WTC11 (cell line): Measurements from ENCODE around the gene ARMC9. TPM values are rescaled to one million over a fixed set of nuclear protein-coding genes. Genes with fewer than 3 reads are reported as not detected.

Source experiments
- CREM ChIP-seq: sonication (generic); formaldehyde crosslinking; IDR thresholded peaks from 2 replicates; pipeline ENCODE4 v1.8.1; 2022; ENCODE audit warnings: mild to moderate bottlenecking, missing genetic modification reagents, moderate library complexity
- EMX1 ChIP-seq: fragments of 250-450 bp; sonication (Bioruptor Pico); IDR thresholded peaks from 2 replicates; pipeline ENCODE4 v1.8.0; 2021; ENCODE audit warnings: mild to moderate bottlenecking
- GRHL2 ChIP-seq: fragments of 250-450 bp; sonication (Bioruptor Pico); IDR thresholded peaks from 2 replicates; pipeline ENCODE4 v1.8.0; 2022; ENCODE audit warnings: mild to moderate bottlenecking, moderate library complexity; ENCODE audit not compliant: insufficient replicate concordance, severe bottlenecking
- JUN ChIP-seq: sonication (generic); formaldehyde crosslinking; IDR thresholded peaks from 2 replicates; pipeline ENCODE4 v1.8.0; 2023; ENCODE audit warnings: mild to moderate bottlenecking, missing genetic modification reagents
- MYBL2 ChIP-seq: sonication (generic); formaldehyde crosslinking; IDR thresholded peaks from 2 replicates; pipeline ENCODE4 v1.8.1; 2023; ENCODE audit warnings: mild to moderate bottlenecking, moderate library complexity, missing genetic modification reagents
- NFATC4 ChIP-seq: fragments of 250-450 bp; sonication (Bioruptor Pico); IDR thresholded peaks from 2 replicates; pipeline ENCODE4 v1.9.0; 2021; ENCODE audit warnings: mild to moderate bottlenecking
- NFE2L1 ChIP-seq: sonication (generic); formaldehyde crosslinking; IDR thresholded peaks from 2 replicates; pipeline ENCODE4 v1.8.1; 2023; ENCODE audit warnings: missing genetic modification reagents
- NFYB ChIP-seq: sonication (generic); formaldehyde crosslinking; conservative IDR thresholded peaks from 2 replicates; pipeline ENCODE4 v1.8.0; 2022; ENCODE audit warnings: low read depth, missing genetic modification reagents
- PRRX2 ChIP-seq: fragments of 250-450 bp; sonication (Bioruptor Pico); IDR thresholded peaks from 2 replicates; pipeline ENCODE4 v1.8.0; 2021; ENCODE audit warnings: mild to moderate bottlenecking
- TEAD1 ChIP-seq: sonication (generic); formaldehyde crosslinking; IDR thresholded peaks from 2 replicates; pipeline ENCODE4 v1.8.0; 2022; ENCODE audit warnings: mild to moderate bottlenecking, missing genetic modification reagents
- TEAD4 ChIP-seq: sonication (generic); formaldehyde crosslinking; IDR thresholded peaks from 2 replicates; pipeline ENCODE4 v1.8.0; 2022; ENCODE audit warnings: mild to moderate bottlenecking, missing genetic modification reagents
- ZNF219 ChIP-seq: sonication (generic); formaldehyde crosslinking; IDR thresholded peaks from 2 replicates; pipeline ENCODE4 v1.8.0; 2023; ENCODE audit warnings: missing genetic modification reagents, mild to moderate bottlenecking, borderline replicate concordance
- ZNF423 ChIP-seq: fragments of 250-450 bp; sonication (Bioruptor Pico); IDR thresholded peaks from 2 replicates; pipeline ENCODE4 v2.1.2; 2022; ENCODE audit warnings: mild to moderate bottlenecking, moderate library complexity
- total RNA-seq: library from RNA; stranded (reverse); gene quantifications from 3 replicates; pipeline ENCODE4 v1.2.3, GENCODE V29; 2021
- TF ChIP-seq, protein P1 (sequence below): sonication (generic); formaldehyde crosslinking; IDR thresholded peaks from 2 replicates; pipeline ENCODE4 v1.8.0; 2022; ENCODE audit warnings: missing genetic modification reagents
- TF ChIP-seq, protein P2 (sequence below): sonication (generic); formaldehyde crosslinking; IDR thresholded peaks from 2 replicates; pipeline ENCODE4 v1.8.0; 2023; ENCODE audit warnings: missing genetic modification reagents
- TF ChIP-seq, protein P3 (sequence below): sonication (generic); formaldehyde crosslinking; IDR thresholded peaks from 2 replicates; pipeline ENCODE4 v1.8.1; 2022; ENCODE audit warnings: mild to moderate bottlenecking, moderate library complexity, missing genetic modification reagents
- TF ChIP-seq, protein P4 (sequence below): sonication (generic); formaldehyde crosslinking; IDR thresholded peaks from 2 replicates; pipeline ENCODE4 v1.8.0; 2023; ENCODE audit warnings: missing genetic modification reagents, mild to moderate bottlenecking, borderline replicate concordance
- TF ChIP-seq, protein P5 (sequence below): fragments of 250-450 bp; sonication (Bioruptor Pico); IDR thresholded peaks from 2 replicates; pipeline ENCODE4 v1.9.0; 2021; ENCODE audit warnings: mild to moderate bottlenecking
- TF ChIP-seq, protein P6 (sequence below): sonication (generic); formaldehyde crosslinking; IDR thresholded peaks from 2 replicates; pipeline ENCODE4 v1.8.1; 2022; ENCODE audit warnings: missing genetic modification reagents, borderline replicate concordance
- TF ChIP-seq, protein P7 (sequence below): fragments of 250-450 bp; sonication (Bioruptor Pico); IDR thresholded peaks from 2 replicates; pipeline ENCODE4 v1.9.0; 2021; ENCODE audit warnings: mild to moderate bottlenecking
- TF ChIP-seq, protein P8 (sequence below): sonication (generic); formaldehyde crosslinking; IDR thresholded peaks from 2 replicates; pipeline ENCODE4 v1.8.1; 2023; ENCODE audit warnings: mild to moderate bottlenecking, moderate library complexity, missing genetic modification reagents

Gene ARMC9
- total RNA-seq, 1 experiment from 2014 or later: 34.9 TPM

DNA sequence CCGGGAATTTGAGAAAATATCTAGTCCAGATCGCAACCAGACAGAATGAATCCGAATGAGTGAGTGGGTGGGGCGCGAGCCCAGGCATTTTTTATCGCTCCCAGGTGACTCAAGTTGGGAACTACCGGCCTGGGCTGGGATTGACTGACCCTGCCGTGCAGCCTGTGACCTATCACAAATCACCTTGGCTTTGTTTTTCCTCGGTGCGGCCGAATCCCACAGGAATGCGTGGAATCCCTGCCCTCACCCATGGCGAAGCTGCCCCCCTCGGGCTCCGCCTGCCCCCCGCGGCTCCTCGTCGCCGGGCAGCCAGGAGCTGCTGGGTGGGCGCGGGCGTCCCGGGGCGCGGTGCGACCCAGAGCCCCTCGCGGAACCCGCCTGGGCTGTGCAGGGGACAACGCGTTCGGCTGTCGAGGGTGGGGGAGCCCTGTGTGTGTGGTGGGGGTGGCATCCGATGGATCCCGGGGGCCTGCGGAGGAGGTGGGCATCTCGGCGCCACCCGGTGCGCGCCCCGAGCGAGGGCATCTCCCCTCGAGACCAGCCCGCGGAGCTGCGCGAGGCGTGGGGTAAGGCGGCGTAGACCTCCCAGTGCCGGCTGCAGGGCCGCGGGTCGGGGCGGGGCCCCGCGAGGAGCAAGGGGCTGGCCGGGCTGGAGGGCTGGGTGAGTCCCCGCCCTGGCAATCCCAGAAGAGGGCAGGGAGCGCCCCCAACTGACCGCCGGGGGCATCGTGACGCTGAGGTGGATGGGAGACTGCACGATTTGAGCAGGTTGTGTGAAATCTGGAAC lies 213.6 kb downstream of the ARMC9 start (continued):
- TF ChIP-seq, protein P1, sequence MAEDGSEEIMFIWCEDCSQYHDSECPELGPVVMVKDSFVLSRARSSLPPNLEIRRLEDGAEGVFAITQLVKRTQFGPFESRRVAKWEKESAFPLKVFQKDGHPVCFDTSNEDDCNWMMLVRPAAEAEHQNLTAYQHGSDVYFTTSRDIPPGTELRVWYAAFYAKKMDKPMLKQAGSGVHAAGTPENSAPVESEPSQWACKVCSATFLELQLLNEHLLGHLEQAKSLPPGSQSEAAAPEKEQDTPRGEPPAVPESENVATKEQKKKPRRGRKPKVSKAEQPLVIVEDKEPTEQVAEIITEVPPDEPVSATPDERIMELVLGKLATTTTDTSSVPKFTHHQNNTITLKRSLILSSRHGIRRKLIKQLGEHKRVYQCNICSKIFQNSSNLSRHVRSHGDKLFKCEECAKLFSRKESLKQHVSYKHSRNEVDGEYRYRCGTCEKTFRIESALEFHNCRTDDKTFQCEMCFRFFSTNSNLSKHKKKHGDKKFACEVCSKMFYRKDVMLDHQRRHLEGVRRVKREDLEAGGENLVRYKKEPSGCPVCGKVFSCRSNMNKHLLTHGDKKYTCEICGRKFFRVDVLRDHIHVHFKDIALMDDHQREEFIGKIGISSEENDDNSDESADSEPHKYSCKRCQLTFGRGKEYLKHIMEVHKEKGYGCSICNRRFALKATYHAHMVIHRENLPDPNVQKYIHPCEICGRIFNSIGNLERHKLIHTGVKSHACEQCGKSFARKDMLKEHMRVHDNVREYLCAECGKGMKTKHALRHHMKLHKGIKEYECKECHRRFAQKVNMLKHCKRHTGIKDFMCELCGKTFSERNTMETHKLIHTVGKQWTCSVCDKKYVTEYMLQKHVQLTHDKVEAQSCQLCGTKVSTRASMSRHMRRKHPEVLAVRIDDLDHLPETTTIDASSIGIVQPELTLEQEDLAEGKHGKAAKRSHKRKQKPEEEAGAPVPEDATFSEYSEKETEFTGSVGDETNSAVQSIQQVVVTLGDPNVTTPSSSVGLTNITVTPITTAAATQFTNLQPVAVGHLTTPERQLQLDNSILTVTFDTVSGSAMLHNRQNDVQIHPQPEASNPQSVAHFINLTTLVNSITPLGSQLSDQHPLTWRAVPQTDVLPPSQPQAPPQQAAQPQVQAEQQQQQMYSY (CRISPR knock-in tag): no peak
- TF ChIP-seq, protein P2, sequence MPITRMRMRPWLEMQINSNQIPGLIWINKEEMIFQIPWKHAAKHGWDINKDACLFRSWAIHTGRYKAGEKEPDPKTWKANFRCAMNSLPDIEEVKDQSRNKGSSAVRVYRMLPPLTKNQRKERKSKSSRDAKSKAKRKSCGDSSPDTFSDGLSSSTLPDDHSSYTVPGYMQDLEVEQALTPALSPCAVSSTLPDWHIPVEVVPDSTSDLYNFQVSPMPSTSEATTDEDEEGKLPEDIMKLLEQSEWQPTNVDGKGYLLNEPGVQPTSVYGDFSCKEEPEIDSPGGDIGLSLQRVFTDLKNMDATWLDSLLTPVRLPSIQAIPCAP (CRISPR knock-in tag): no peak
- TF ChIP-seq EMX1 (CRISPR knock-in tag) (no peak), ZNF423 (peak; percentile 75; the same call in 1 of the 2 replicates), JUN (CRISPR knock-in tag) (no peak), TEAD1 (CRISPR knock-in tag) (peak; percentile 65; the same call in 1 of the 2 replicates), CREM (CRISPR knock-in tag) (peak; percentile 40; the same call in 1 of the 2 replicates), TEAD4 (CRISPR knock-in tag) (peak; percentile 80; the same call in 1 of the 2 replicates), NFE2L1 (peak; percentile 83; the same call in 1 of the 2 replicates), NFATC4 (CRISPR knock-in tag) (no peak), MYBL2 (peak; percentile 90), ZNF219 (CRISPR knock-in tag) (no peak), PRRX2 (CRISPR knock-in tag) (no peak), GRHL2 (CRISPR knock-in tag) (no peak), NFYB (CRISPR knock-in tag) (no peak)
- TF ChIP-seq, protein P3, sequence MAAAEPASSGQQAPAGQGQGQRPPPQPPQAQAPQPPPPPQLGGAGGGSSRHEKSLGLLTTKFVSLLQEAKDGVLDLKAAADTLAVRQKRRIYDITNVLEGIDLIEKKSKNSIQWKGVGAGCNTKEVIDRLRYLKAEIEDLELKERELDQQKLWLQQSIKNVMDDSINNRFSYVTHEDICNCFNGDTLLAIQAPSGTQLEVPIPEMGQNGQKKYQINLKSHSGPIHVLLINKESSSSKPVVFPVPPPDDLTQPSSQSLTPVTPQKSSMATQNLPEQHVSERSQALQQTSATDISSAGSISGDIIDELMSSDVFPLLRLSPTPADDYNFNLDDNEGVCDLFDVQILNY (CRISPR knock-in tag): peak; percentile 67
- TF ChIP-seq, protein P4, sequence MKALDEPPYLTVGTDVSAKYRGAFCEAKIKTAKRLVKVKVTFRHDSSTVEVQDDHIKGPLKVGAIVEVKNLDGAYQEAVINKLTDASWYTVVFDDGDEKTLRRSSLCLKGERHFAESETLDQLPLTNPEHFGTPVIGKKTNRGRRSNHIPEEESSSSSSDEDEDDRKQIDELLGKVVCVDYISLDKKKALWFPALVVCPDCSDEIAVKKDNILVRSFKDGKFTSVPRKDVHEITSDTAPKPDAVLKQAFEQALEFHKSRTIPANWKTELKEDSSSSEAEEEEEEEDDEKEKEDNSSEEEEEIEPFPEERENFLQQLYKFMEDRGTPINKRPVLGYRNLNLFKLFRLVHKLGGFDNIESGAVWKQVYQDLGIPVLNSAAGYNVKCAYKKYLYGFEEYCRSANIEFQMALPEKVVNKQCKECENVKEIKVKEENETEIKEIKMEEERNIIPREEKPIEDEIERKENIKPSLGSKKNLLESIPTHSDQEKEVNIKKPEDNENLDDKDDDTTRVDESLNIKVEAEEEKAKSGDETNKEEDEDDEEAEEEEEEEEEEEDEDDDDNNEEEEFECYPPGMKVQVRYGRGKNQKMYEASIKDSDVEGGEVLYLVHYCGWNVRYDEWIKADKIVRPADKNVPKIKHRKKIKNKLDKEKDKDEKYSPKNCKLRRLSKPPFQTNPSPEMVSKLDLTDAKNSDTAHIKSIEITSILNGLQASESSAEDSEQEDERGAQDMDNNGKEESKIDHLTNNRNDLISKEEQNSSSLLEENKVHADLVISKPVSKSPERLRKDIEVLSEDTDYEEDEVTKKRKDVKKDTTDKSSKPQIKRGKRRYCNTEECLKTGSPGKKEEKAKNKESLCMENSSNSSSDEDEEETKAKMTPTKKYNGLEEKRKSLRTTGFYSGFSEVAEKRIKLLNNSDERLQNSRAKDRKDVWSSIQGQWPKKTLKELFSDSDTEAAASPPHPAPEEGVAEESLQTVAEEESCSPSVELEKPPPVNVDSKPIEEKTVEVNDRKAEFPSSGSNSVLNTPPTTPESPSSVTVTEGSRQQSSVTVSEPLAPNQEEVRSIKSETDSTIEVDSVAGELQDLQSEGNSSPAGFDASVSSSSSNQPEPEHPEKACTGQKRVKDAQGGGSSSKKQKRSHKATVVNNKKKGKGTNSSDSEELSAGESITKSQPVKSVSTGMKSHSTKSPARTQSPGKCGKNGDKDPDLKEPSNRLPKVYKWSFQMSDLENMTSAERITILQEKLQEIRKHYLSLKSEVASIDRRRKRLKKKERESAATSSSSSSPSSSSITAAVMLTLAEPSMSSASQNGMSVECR (CRISPR knock-in tag): 0 out of 2 replicates have a peak, but pooled peaks have one; percentile 39
- TF ChIP-seq, protein P5, sequence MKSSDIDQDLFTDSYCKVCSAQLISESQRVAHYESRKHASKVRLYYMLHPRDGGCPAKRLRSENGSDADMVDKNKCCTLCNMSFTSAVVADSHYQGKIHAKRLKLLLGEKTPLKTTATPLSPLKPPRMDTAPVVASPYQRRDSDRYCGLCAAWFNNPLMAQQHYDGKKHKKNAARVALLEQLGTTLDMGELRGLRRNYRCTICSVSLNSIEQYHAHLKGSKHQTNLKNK: no peak
- TF ChIP-seq, protein P6, sequence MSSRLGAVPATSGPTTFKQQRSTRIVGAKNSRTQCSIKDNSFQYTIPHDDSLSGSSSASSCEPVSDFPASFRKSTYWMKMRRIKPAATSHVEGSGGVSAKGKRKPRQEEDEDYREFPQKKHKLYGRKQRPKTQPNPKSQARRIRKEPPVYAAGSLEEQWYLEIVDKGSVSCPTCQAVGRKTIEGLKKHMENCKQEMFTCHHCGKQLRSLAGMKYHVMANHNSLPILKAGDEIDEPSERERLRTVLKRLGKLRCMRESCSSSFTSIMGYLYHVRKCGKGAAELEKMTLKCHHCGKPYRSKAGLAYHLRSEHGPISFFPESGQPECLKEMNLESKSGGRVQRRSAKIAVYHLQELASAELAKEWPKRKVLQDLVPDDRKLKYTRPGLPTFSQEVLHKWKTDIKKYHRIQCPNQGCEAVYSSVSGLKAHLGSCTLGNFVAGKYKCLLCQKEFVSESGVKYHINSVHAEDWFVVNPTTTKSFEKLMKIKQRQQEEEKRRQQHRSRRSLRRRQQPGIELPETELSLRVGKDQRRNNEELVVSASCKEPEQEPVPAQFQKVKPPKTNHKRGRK: 0 out of 2 replicates have a peak, but pooled peaks have one; percentile 34
- TF ChIP-seq, protein P7, sequence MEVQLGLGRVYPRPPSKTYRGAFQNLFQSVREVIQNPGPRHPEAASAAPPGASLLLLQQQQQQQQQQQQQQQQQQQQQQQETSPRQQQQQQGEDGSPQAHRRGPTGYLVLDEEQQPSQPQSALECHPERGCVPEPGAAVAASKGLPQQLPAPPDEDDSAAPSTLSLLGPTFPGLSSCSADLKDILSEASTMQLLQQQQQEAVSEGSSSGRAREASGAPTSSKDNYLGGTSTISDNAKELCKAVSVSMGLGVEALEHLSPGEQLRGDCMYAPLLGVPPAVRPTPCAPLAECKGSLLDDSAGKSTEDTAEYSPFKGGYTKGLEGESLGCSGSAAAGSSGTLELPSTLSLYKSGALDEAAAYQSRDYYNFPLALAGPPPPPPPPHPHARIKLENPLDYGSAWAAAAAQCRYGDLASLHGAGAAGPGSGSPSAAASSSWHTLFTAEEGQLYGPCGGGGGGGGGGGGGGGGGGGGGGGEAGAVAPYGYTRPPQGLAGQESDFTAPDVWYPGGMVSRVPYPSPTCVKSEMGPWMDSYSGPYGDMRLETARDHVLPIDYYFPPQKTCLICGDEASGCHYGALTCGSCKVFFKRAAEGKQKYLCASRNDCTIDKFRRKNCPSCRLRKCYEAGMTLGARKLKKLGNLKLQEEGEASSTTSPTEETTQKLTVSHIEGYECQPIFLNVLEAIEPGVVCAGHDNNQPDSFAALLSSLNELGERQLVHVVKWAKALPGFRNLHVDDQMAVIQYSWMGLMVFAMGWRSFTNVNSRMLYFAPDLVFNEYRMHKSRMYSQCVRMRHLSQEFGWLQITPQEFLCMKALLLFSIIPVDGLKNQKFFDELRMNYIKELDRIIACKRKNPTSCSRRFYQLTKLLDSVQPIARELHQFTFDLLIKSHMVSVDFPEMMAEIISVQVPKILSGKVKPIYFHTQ (CRISPR knock-in tag): no peak
- TF ChIP-seq, protein P8, sequence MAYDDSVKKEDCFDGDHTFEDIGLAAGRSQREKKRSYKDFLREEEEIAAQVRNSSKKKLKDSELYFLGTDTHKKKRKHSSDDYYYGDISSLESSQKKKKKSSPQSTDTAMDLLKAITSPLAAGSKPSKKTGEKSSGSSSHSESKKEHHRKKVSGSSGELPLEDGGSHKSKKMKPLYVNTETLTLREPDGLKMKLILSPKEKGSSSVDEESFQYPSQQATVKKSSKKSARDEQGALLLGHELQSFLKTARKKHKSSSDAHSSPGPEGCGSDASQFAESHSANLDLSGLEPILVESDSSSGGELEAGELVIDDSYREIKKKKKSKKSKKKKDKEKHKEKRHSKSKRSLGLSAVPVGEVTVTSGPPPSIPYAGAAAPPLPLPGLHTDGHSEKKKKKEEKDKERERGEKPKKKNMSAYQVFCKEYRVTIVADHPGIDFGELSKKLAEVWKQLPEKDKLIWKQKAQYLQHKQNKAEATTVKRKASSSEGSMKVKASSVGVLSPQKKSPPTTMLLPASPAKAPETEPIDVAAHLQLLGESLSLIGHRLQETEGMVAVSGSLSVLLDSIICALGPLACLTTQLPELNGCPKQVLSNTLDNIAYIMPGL (CRISPR knock-in tag): peak; percentile 92
